ENCODE data around the gene AARS2.
"Not testable (repeated sequence)": the region's sequence is repeated elsewhere in the genome, so short reads cannot be mapped to it uniquely, and the experiment has no call there.

Gene AARS2

GRCh38 chr6:44315516-44315915 lies 2.4 kb upstream of the AARS2 start:
- no peak overlapping the region for H3K27ac ChIP-seq (ENCODE audit: low read length)
- TF ChIP-seq EZH2 (IDR thresholded peaks at IDR 0.05; ENCODE audit: borderline replicate concordance, low read depth, low read length, severe bottlenecking) (no peak), CTCF (IDR thresholded peaks at IDR 0.05; ENCODE audit: borderline replicate concordance, extremely low read depth, low read length, poor library complexity, severe bottlenecking) (no peak)
- ATAC-seq (ENCODE audit: insufficient read depth, low read depth) = no peak

GRCh38 chr6:44314657-44315056 lies 1.5 kb upstream of the AARS2 start:
- not testable (repeated sequence) for H3K4me2 ChIP-seq (ENCODE audit: insufficient read depth, low read length); H2AFZ ChIP-seq (ENCODE audit: low read depth, low read length); H3K27ac ChIP-seq (ENCODE audit: low read length); H3K27me3 ChIP-seq (ENCODE audit: insufficient read depth, low read length, poor library complexity); H3K4me3 ChIP-seq (ENCODE audit: low read depth in 1 of 2, low read length in 2 of 2); DNase-seq; H4K20me1 ChIP-seq (ENCODE audit: insufficient read depth, low read length); ATAC-seq (ENCODE audit: insufficient read depth, low read depth); H3K9ac ChIP-seq (ENCODE audit: low read depth, low read length); H3K9me3 ChIP-seq (ENCODE audit: insufficient read depth, low read length, severe bottlenecking)
- Histone ChIP-seq H3K79me2 (ENCODE audit: insufficient read depth, low read length) (peaks cover 20% of the 10 kb centered on the region), H3K4me1 (ENCODE audit: insufficient read depth, low read length) (peaks cover 27% of the 10 kb centered on the region), H3K36me3 (ENCODE audit: insufficient read depth, low read length) (peaks cover 26% of the 10 kb centered on the region)

More at GRCh38 chr6:44315516-44315915, 2.4 kb upstream of the AARS2 start:
- Histone ChIP-seq H2AFZ (ENCODE audit: low read depth, low read length) (no peak overlapping the region), H3K4me3 (ENCODE audit: low read depth in 1 of 2, low read length in 2 of 2) (no peak overlapping the region), H4K20me1 (ENCODE audit: insufficient read depth, low read length) (no peaks in the 10 kb centered on the region), H3K27me3 (ENCODE audit: insufficient read depth, low read length, poor library complexity) (peaks cover 8% of the 10 kb centered on the region), H3K4me2 (ENCODE audit: insufficient read depth, low read length) (no peak overlapping the region), H3K36me3 (ENCODE audit: insufficient read depth, low read length) (peaks cover 17% of the 10 kb centered on the region), H3K4me1 (ENCODE audit: insufficient read depth, low read length) (peaks cover 27% of the 10 kb centered on the region), H3K9ac (ENCODE audit: low read depth, low read length) (no peak overlapping the region), H3K79me2 (ENCODE audit: insufficient read depth, low read length) (peaks cover 20% of the 10 kb centered on the region), H3K9me3 (ENCODE audit: insufficient read depth, low read length, severe bottlenecking) (no peaks in the 10 kb centered on the region)
- no peak for DNase-seq

GRCh38 chr6:44311767-44312166 lies 1.4 kb downstream of the AARS2 start:
- Histone ChIP-seq H3K79me2 (ENCODE audit: insufficient read depth, low read length) (peaks cover 20% of the 10 kb centered on the region), H3K9ac (ENCODE audit: low read depth, low read length) (peak overlapping the region; percentile 83), H3K9me3 (ENCODE audit: insufficient read depth, low read length, severe bottlenecking) (no peaks in the 10 kb centered on the region), H4K20me1 (ENCODE audit: insufficient read depth, low read length) (no peaks in the 10 kb centered on the region), H3K36me3 (ENCODE audit: insufficient read depth, low read length) (peaks cover 49% of the 10 kb centered on the region), H3K4me3 (ENCODE audit: low read depth in 1 of 2, low read length in 2 of 2) (peak overlapping the region in 1 of 2 experiments; percentile 80; a peak in 3 of 4 replicates), H3K27ac (ENCODE audit: low read length) (no peak overlapping the region), H2AFZ (ENCODE audit: low read depth, low read length) (no peak overlapping the region), H3K27me3 (ENCODE audit: insufficient read depth, low read length, poor library complexity) (no peaks in the 10 kb centered on the region), H3K4me2 (ENCODE audit: insufficient read depth, low read length) (peak overlapping the region; percentile 87), H3K4me1 (ENCODE audit: insufficient read depth, low read length) (peaks cover 27% of the 10 kb centered on the region)
- ATAC-seq (ENCODE audit: insufficient read depth, low read depth) = no peak
- TF ChIP-seq CTCF (IDR thresholded peaks at IDR 0.05; ENCODE audit: borderline replicate concordance, extremely low read depth, low read length, poor library complexity, severe bottlenecking) (no peak), EZH2 (IDR thresholded peaks at IDR 0.05; ENCODE audit: borderline replicate concordance, low read depth, low read length, severe bottlenecking) (no peak)
- DNase-seq = no peak

GRCh38 chr6:44311304-44311703 lies 1.8 kb downstream of the AARS2 start:
- H3K9me3 ChIP-seq (ENCODE audit: insufficient read depth, low read length, severe bottlenecking) = no peaks in the 10 kb centered on the region
- peak overlapping the region; percentile 87 for H3K4me2 ChIP-seq (ENCODE audit: insufficient read depth, low read length)
- DNase-seq (no peak), ATAC-seq (ENCODE audit: insufficient read depth, low read depth) (no peak)
- H3K9ac ChIP-seq (ENCODE audit: low read depth, low read length) = no peak overlapping the region
- peaks cover 20% of the 10 kb centered on the region for H3K79me2 ChIP-seq (ENCODE audit: insufficient read depth, low read length)
- H3K27me3 ChIP-seq (ENCODE audit: insufficient read depth, low read length, poor library complexity) = no peaks in the 10 kb centered on the region
- H4K20me1 ChIP-seq (ENCODE audit: insufficient read depth, low read length) = no peaks in the 10 kb centered on the region
- peaks cover 54% of the 10 kb centered on the region for H3K36me3 ChIP-seq (ENCODE audit: insufficient read depth, low read length)
- peaks cover 27% of the 10 kb centered on the region for H3K4me1 ChIP-seq (ENCODE audit: insufficient read depth, low read length)
- H2AFZ ChIP-seq (ENCODE audit: low read depth, low read length) = no peak overlapping the region
- no peak for TF ChIP-seq EZH2 (IDR thresholded peaks at IDR 0.05; ENCODE audit: borderline replicate concordance, low read depth, low read length, severe bottlenecking)
- no peak for TF ChIP-seq CTCF (IDR thresholded peaks at IDR 0.05; ENCODE audit: borderline replicate concordance, extremely low read depth, low read length, poor library complexity, severe bottlenecking)
- H3K4me3 ChIP-seq (ENCODE audit: low read depth in 1 of 2, low read length in 2 of 2) = no peak overlapping the region
- no peak overlapping the region for H3K27ac ChIP-seq (ENCODE audit: low read length)
